Tibial artery (tissue), 4 donors: ENCODE measurements around the gene PNPLA7.

Experiments used
- DNase-seq, 2 donors: peaks; one replicate each; pipeline ENCODE4 v3.0.0-alpha.2; 2019
- H3K27ac ChIP-seq, 2 donors: fragments of 200-600 bp; sonication (generic) in 1 of 2; 1 replicate in 1 of 2; 2 replicates in 1 of 2; pipeline ENCODE4 v1.5.1; 2018 to 2019; ENCODE audit warnings: mild to moderate bottlenecking in 1 of 2
- H3K27me3 ChIP-seq, 2 donors: fragments of 200-600 bp; sonication (generic) in 1 of 2; one replicate each; pipeline versions ENCODE4 v1.5.1 to v1.6.0; 2016 to 2019
- H3K36me3 ChIP-seq, 3 donors: fragments of 200-600 bp; sonication (generic) in 2 of 3; one replicate each; pipeline ENCODE4 v1.5.1; 2016 to 2019; ENCODE audit warnings: mild to moderate bottlenecking in 2 of 3
- H3K4me1 ChIP-seq, 4 donors: fragments of 200-600 bp; sonication (generic) in 2 of 4; 1 replicate in 3 of 4; 2 replicates in 1 of 4; pipeline ENCODE4 v1.5.1; 2016 to 2019
- H3K4me3 ChIP-seq, 2 donors: fragments of 200-600 bp; sonication (generic) in 1 of 2; 1 replicate in 1 of 2; 2 replicates in 1 of 2; pipeline ENCODE4 v1.5.1; 2018 to 2019; ENCODE audit warnings: mild to moderate bottlenecking in 2 of 2
- H3K9me3 ChIP-seq, 3 donors: fragments of 200-600 bp; sonication (generic) in 1 of 3; one replicate each; pipeline ENCODE4 v1.5.1; 2016 to 2019
- intact Hi-C: fragments of 100-400 bp; cut with DNase I; formaldehyde crosslinking; loops from one replicate; pipeline ENCODE4 v1.15.0; 2023; ENCODE audit warnings: low total_unique reads
- TF ChIP-seq, protein P1 (sequence below), 2 experiments: fragments of 200-600 bp in 1 of 2; fragments of 450-650 bp in 1 of 2; IDR thresholded peaks; one replicate each; pipeline ENCODE4 v1.5.1; 2017 to 2019; ENCODE audit warnings: antibody characterized with exemption in 2 of 2, mild to moderate bottlenecking in 1 of 2, moderate library complexity in 1 of 2

The PNPLA7 gene

GRCh38 chr9:137502008-137502911, 47.9 kb downstream of the PNPLA7 start:
- H3K4me1 ChIP-seq, result no peaks in the 10 kb centered on the region
- TF ChIP-seq, protein P1, sequence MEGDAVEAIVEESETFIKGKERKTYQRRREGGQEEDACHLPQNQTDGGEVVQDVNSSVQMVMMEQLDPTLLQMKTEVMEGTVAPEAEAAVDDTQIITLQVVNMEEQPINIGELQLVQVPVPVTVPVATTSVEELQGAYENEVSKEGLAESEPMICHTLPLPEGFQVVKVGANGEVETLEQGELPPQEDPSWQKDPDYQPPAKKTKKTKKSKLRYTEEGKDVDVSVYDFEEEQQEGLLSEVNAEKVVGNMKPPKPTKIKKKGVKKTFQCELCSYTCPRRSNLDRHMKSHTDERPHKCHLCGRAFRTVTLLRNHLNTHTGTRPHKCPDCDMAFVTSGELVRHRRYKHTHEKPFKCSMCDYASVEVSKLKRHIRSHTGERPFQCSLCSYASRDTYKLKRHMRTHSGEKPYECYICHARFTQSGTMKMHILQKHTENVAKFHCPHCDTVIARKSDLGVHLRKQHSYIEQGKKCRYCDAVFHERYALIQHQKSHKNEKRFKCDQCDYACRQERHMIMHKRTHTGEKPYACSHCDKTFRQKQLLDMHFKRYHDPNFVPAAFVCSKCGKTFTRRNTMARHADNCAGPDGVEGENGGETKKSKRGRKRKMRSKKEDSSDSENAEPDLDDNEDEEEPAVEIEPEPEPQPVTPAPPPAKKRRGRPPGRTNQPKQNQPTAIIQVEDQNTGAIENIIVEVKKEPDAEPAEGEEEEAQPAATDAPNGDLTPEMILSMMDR (IDR thresholded peaks at IDR 0.05), result no peak
- H3K9me3 ChIP-seq, result no peaks in the 10 kb centered on the region
- no peak overlapping the region for H3K4me3 ChIP-seq
- H3K27ac ChIP-seq, result no peak overlapping the region
- intact Hi-C loops, result no loop called here
- DNase-seq, result no peak
- peaks cover 0 to 59% (median 28%) of the 10 kb centered on the region in 3 donors for H3K36me3 ChIP-seq
- no peaks in the 10 kb centered on the region for H3K27me3 ChIP-seq

GRCh38 chr9:137501457-137501856, 48.7 kb downstream of the PNPLA7 start:
- no peaks in the 10 kb centered on the region for H3K27me3 ChIP-seq
- intact Hi-C loops, result no loop called here
- H3K27ac ChIP-seq, result no peak overlapping the region
- H3K4me1 ChIP-seq, result no peaks in the 10 kb centered on the region
- H3K4me3 ChIP-seq, result no peak overlapping the region
- H3K9me3 ChIP-seq, result no peaks in the 10 kb centered on the region
- peaks cover 0 to 67% (median 28%) of the 10 kb centered on the region in 3 donors for H3K36me3 ChIP-seq
- no peak for DNase-seq
- TF ChIP-seq, protein P1 (IDR thresholded peaks at IDR 0.05), result no peak

- no peaks in the 10 kb centered on the region for H3K27me3 ChIP-seq
- H3K36me3 ChIP-seq, result peaks cover 0 to 71% (median 28%) of the 10 kb centered on the region in 3 donors
- intact Hi-C loops, result no loop called here
- TF ChIP-seq, protein P1 (IDR thresholded peaks at IDR 0.05), result no peak
- H3K27ac ChIP-seq, result no peak overlapping the region
- DNase-seq, result no peak
- H3K4me3 ChIP-seq, result no peak overlapping the region
- no peaks in the 10 kb centered on the region for H3K9me3 ChIP-seq
- no peaks in the 10 kb centered on the region for H3K4me1 ChIP-seq
Measured at GRCh38 chr9:137500666-137501397, 49.4 kb downstream of the PNPLA7 start.

DNA sequence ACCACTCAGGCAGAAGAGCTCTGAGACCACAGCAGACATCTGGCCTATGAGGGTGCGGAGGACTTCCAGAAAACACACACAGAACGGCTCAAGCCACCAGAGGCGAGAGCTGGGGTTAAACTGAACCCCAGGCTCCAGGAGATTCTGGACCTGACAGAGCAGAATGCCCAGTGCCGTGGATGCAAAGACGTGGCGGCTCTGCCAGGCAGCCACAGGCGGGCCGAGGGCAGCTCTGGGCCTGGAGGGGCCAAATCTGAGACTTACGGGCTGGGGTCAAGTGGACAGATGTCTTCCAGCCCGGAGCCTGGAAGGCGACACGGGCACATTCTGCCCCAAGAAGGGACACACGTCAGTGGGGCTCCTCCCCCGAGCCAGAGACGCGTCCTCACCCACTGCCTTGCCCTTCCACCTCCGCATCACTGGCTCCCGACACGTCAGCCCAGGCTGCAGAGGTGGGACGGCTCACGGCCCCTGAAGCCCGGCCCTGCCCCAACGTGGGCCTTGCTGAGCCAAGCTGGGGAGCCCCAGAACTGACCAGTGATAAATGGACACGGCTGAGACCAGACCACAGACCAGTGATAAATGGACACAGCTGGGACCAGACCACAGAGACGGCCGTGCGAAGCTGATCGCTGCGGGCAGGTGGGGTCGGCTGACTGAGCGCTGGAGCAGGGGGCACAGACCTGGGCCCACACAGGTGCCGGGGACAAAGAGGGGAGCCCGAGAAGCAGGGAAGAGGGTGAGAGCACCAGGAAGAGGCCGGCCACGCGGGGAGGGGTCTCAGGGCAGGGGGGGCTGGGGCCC, 50.1 kb downstream of the PNPLA7 start:
- peaks cover 0 to 70% (median 28%) of the 10 kb centered on the region in 3 donors for H3K36me3 ChIP-seq
- intact Hi-C loops, result no loop called here
- no peak overlapping the region for H3K4me3 ChIP-seq
- no peaks in the 10 kb centered on the region for H3K27me3 ChIP-seq
- no peak for DNase-seq
- no peak overlapping the region for H3K27ac ChIP-seq
- H3K4me1 ChIP-seq, result no peaks in the 10 kb centered on the region
- TF ChIP-seq, protein P1 (IDR thresholded peaks at IDR 0.05), result no peak
- H3K9me3 ChIP-seq, result no peaks in the 10 kb centered on the region

DNA sequence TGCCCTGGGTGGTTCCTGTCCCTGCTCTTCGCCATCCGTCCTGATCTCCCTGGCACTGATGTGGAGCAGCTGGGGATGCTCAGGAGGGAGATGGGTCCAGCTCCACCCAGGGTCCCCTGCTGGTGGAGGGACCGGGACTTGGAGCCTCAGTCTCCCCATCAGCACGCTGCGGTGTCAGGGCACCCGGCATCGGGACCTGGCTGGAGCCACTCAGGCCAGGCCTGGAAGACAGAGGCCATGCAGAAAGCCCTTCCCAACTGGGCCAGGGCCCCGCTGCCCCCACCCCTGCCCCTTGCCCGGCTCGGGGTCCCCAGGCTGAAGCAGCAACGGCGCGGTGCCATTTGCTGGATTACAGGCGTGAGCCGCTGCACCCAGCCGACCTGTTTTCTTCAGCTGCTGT, 50.8 kb downstream of the PNPLA7 start:
- TF ChIP-seq, protein P1 (IDR thresholded peaks at IDR 0.05), result no peak
- no peaks in the 10 kb centered on the region for H3K4me1 ChIP-seq
- H3K27me3 ChIP-seq, result no peaks in the 10 kb centered on the region
- H3K9me3 ChIP-seq, result no peaks in the 10 kb centered on the region
- H3K36me3 ChIP-seq, result peaks cover 0 to 71% (median 28%) of the 10 kb centered on the region in 3 donors
- no peak overlapping the region for H3K4me3 ChIP-seq
- intact Hi-C loops, result no loop called here
- no peak for DNase-seq
- H3K27ac ChIP-seq, result no peak overlapping the region
